ENCODE data around the gene FER. TPM values are rescaled to one million over a fixed set of nuclear protein-coding genes. Genes with fewer than 3 reads are reported as not detected.
"Not testable (repeated sequence)": the region's sequence is repeated elsewhere in the genome, so short reads cannot be mapped to it uniquely, and the experiment has no call there.

The FER gene
- total and polyA plus RNA-seq, 5 donors from 2014 or later, result 3.9 to 12.0 (median 5.9) TPM

DNA sequence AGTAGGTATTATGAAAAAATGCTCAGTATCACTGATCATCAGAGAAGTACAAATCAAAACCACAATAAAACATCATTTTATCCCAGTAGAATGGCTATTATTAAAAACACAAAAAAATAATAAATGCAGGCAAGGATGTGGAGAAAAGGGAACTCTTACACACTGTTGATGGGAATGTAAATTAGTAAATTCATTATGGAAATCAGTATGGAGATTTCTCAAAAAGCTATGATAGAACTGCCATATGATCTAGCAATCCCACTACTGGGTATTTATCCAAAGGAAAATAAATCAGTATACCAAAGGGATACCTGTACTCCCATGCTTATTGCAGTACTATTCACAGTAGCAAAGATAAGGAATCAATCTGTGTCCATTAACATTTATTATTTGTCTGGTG is 209.6 kb downstream of the FER start:
- Histone ChIP-seq H3K27ac (ENCODE audit: insufficient read depth, low read length, poor library complexity, severe bottlenecking) (no peak overlapping the region), H3K27me3 (ENCODE audit: control insufficient read depth, insufficient read depth, low read length) (no peaks in the 10 kb centered on the region), H3K4me1 (ENCODE audit: control insufficient read depth, insufficient read depth, low read length, poor library complexity, severe bottlenecking) (no peaks in the 10 kb centered on the region), H3K4me3 (ENCODE audit: low read depth, low read length) (no peak overlapping the region), H3K9me3 (ENCODE audit: control insufficient read depth in 2 of 2, low read length in 2 of 2) (no peaks in the 10 kb centered on the region), H3K36me3 (ENCODE audit: control insufficient read depth, insufficient read depth, low read length) (no peaks in the 10 kb centered on the region)
- Mint-ChIP-seq H3K4me1 (no peaks in the 10 kb centered on the region), H3K27me3 (no peaks in the 10 kb centered on the region), H3K36me3 (peaks cover 4% of the 10 kb centered on the region), H3K9me3 (no peaks in the 10 kb centered on the region), H3K4me3 (no peak overlapping the region), H3K27ac (no peak overlapping the region)
- DNase-seq (no peak), ATAC-seq (ENCODE audit: low read depth in 2 of 2) (no peak)

DNA sequence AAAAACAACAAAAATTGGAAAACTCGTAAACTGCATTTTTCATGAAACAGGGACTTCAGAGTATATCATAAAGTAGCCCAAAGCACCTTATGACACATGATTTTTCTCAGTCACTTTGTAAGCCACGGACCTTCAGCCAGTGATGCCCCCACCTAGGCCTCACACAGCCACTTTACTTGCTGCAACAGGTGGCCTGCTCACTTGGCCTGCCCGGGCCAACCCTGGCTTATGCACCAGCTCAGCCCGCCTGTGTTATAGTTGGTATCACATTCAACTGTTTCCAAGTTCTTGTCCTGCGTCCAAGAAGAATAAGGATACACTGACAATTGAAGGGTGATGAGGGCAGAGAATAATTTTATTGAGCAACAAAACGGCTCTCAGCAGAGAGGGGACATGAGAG is 219.2 kb downstream of the FER start:
- H3K27me3 Mint-ChIP-seq, result no peaks in the 10 kb centered on the region
- no peak for ATAC-seq (ENCODE audit: low read depth in 2 of 2)

DNA sequence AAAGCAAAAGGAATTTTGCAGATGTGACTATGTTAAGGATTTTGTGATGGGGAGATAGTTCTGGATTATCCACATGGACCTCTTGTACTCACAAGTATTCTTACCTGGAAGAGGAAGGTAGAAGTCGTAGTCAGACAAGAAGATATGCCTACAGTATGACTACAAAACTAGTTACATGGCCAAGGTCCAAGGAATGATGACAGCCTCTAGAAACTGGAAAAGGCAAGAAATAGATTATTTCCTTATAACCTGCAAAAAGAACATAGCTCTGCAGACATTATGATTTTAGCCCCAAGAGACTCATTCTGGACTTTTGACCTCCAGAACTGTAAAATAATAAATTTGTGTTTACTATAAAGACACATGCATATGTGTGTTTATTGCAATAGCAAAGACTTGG is 226.9 kb downstream of the FER start:
- Mint-ChIP-seq H3K27me3 (no peaks in the 10 kb centered on the region), H3K4me3 (no peak overlapping the region)

More for the DNA sequence above, 219.2 kb downstream of the FER start:
- no peaks in the 10 kb centered on the region for H3K9me3 ChIP-seq (ENCODE audit: control insufficient read depth in 2 of 2, low read length in 2 of 2)
- H3K36me3 ChIP-seq (ENCODE audit: control insufficient read depth, insufficient read depth, low read length), result no peaks in the 10 kb centered on the region
- H3K27me3 ChIP-seq (ENCODE audit: control insufficient read depth, insufficient read depth, low read length), result no peaks in the 10 kb centered on the region
- no peak overlapping the region for H3K4me3 Mint-ChIP-seq
- no peak for DNase-seq
- H3K4me3 ChIP-seq (ENCODE audit: low read depth, low read length), result no peak overlapping the region
- peaks cover 5% of the 10 kb centered on the region for H3K36me3 Mint-ChIP-seq
- no peak overlapping the region for H3K27ac ChIP-seq (ENCODE audit: insufficient read depth, low read length, poor library complexity, severe bottlenecking)
- H3K4me1 Mint-ChIP-seq, result no peaks in the 10 kb centered on the region
- H3K9me3 Mint-ChIP-seq, result no peaks in the 10 kb centered on the region
- no peaks in the 10 kb centered on the region for H3K4me1 ChIP-seq (ENCODE audit: control insufficient read depth, insufficient read depth, low read length, poor library complexity, severe bottlenecking)
- no peak overlapping the region for H3K27ac Mint-ChIP-seq

DNA sequence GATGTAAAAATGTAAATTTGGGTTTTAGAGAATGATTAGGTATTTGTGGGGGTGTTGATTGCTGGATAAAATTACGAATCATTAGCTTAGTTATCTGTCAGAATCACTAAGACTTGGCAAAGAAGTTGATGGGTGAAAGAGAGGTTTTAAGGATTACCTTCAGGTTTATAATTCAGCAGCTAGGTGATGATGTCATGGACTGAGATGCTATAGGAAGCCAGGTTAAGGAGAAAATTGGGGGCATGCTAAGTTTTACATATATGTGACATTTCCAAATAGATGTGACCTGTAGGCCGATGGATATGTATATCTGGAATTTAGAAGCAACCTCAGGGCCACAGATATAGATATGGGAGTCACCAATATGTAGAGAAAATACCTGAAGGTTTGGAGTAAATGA is 228.0 kb downstream of the FER start:
- Mint-ChIP-seq H3K4me3 (no peak overlapping the region), H3K4me1 (no peaks in the 10 kb centered on the region), H3K9me3 (no peaks in the 10 kb centered on the region), H3K27ac (no peak overlapping the region), H3K36me3 (peaks cover 11% of the 10 kb centered on the region), H3K27me3 (no peaks in the 10 kb centered on the region)
- DNase-seq (no peak), ATAC-seq (ENCODE audit: low read depth in 2 of 2) (no peak)
- H3K4me1 ChIP-seq (ENCODE audit: control insufficient read depth, insufficient read depth, low read length, poor library complexity, severe bottlenecking), result no peaks in the 10 kb centered on the region
- no peaks in the 10 kb centered on the region for H3K9me3 ChIP-seq (ENCODE audit: control insufficient read depth in 2 of 2, low read length in 2 of 2)
- no peaks in the 10 kb centered on the region for H3K27me3 ChIP-seq (ENCODE audit: control insufficient read depth, insufficient read depth, low read length)
- H3K36me3 ChIP-seq (ENCODE audit: control insufficient read depth, insufficient read depth, low read length), result no peaks in the 10 kb centered on the region
- no peak overlapping the region for H3K27ac ChIP-seq (ENCODE audit: insufficient read depth, low read length, poor library complexity, severe bottlenecking)
- no peak overlapping the region for H3K4me3 ChIP-seq (ENCODE audit: low read depth, low read length)

More for the DNA sequence above, 226.9 kb downstream of the FER start:
- H3K36me3 ChIP-seq (ENCODE audit: control insufficient read depth, insufficient read depth, low read length), result no peaks in the 10 kb centered on the region
- Mint-ChIP-seq H3K4me1 (no peaks in the 10 kb centered on the region), H3K9me3 (no peaks in the 10 kb centered on the region), H3K36me3 (peaks cover 6% of the 10 kb centered on the region), H3K27ac (no peak overlapping the region)
- H3K27me3 ChIP-seq (ENCODE audit: control insufficient read depth, insufficient read depth, low read length), result no peaks in the 10 kb centered on the region
- H3K27ac ChIP-seq (ENCODE audit: insufficient read depth, low read length, poor library complexity, severe bottlenecking), result no peak overlapping the region
- DNase-seq, result no peak
- no peak overlapping the region for H3K4me3 ChIP-seq (ENCODE audit: low read depth, low read length)
- H3K4me1 ChIP-seq (ENCODE audit: control insufficient read depth, insufficient read depth, low read length, poor library complexity, severe bottlenecking), result no peaks in the 10 kb centered on the region
- no peak for ATAC-seq (ENCODE audit: low read depth in 2 of 2)
- H3K9me3 ChIP-seq (ENCODE audit: control insufficient read depth in 2 of 2, low read length in 2 of 2), result no peaks in the 10 kb centered on the region

DNA sequence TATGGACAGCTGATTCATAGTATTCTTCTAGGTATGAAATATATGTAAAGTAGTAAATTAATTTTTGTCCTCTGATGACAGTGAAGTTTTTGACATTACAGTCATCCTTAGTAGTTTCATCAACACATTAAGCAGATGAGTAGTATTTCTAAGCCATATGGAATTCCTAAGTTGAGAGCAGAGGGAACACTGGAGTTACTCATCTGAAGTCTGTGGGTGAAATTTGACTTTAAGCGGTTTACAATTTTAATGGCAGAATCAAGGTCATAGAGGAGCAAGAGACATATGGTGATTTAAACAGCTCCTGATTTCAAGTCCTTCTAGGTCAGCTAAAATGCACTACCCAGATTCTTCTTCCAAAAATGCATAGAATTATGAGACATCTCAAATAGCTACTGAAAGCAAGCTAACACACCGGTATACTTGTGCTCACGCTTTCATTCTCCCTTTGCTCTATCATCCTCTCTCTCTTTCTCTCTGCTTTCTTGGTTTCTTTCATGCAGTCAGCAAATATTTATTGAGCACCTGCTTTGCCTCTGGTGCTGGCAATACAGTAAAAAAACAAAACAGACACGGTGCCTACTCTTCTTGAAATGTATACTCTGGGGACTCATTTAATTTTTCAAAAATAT is 235.9 kb downstream of the FER start:
- DNase-seq (no peak), ATAC-seq (ENCODE audit: low read depth in 2 of 2) (no peak)
- Histone ChIP-seq H3K4me3 (ENCODE audit: low read depth, low read length) (no peak overlapping the region), H3K36me3 (ENCODE audit: control insufficient read depth, insufficient read depth, low read length) (no peaks in the 10 kb centered on the region), H3K4me1 (ENCODE audit: control insufficient read depth, insufficient read depth, low read length, poor library complexity, severe bottlenecking) (no peaks in the 10 kb centered on the region), H3K27me3 (ENCODE audit: control insufficient read depth, insufficient read depth, low read length) (no peaks in the 10 kb centered on the region), H3K27ac (ENCODE audit: insufficient read depth, low read length, poor library complexity, severe bottlenecking) (no peak overlapping the region), H3K9me3 (ENCODE audit: control insufficient read depth in 2 of 2, low read length in 2 of 2) (no peaks in the 10 kb centered on the region)
- Mint-ChIP-seq H3K4me1 (no peaks in the 10 kb centered on the region), H3K27me3 (no peaks in the 10 kb centered on the region), H3K4me3 (no peak overlapping the region), H3K36me3 (peaks cover 5% of the 10 kb centered on the region), H3K27ac (no peak overlapping the region), H3K9me3 (peaks cover 0 to 6% (median 0%) of the 10 kb centered on the region in 7 donors)

DNA sequence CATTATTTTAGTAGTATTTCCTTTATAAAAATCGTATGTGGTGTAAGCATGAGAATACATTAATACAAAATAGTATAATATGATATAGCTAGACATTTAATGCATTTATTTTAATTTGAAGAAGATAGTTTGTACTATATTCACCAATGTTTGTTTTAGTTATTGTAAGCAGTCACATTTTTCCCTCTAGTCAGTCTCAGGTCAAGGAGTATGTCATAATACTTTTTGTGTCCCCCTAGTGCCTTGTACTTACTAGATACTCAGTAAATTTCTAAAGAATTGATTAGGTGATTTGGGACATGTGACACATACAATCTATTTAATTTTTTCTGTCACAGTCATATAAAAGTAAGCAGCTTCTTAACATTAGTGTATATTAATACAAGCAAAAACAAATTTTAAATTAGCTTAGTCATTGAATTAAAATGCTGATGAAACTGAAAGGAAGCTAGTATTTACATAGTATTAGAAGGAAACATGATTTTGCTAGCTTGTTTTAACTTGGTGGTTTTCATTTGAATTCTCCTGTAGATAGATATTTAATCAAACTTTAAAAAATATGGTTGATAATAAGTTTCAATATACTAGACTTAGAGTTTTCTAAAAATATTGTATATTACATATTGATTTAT is 242.2 kb downstream of the FER start:
- Mint-ChIP-seq H3K36me3 (peaks cover 6% of the 10 kb centered on the region), H3K4me1 (no peaks in the 10 kb centered on the region), H3K27ac (no peak overlapping the region), H3K4me3 (no peak overlapping the region), H3K27me3 (no peaks in the 10 kb centered on the region), H3K9me3 (peaks cover 0 to 15% (median 8%) of the 10 kb centered on the region in 7 donors)
- Histone ChIP-seq H3K36me3 (ENCODE audit: control insufficient read depth, insufficient read depth, low read length) (no peaks in the 10 kb centered on the region), H3K4me1 (ENCODE audit: control insufficient read depth, insufficient read depth, low read length, poor library complexity, severe bottlenecking) (no peaks in the 10 kb centered on the region), H3K9me3 (ENCODE audit: control insufficient read depth in 2 of 2, low read length in 2 of 2) (no peaks in the 10 kb centered on the region), H3K27ac (ENCODE audit: insufficient read depth, low read length, poor library complexity, severe bottlenecking) (no peak overlapping the region), H3K4me3 (ENCODE audit: low read depth, low read length) (no peak overlapping the region), H3K27me3 (ENCODE audit: control insufficient read depth, insufficient read depth, low read length) (no peaks in the 10 kb centered on the region)
- DNase-seq (no peak), ATAC-seq (ENCODE audit: low read depth in 2 of 2) (no peak)

DNA sequence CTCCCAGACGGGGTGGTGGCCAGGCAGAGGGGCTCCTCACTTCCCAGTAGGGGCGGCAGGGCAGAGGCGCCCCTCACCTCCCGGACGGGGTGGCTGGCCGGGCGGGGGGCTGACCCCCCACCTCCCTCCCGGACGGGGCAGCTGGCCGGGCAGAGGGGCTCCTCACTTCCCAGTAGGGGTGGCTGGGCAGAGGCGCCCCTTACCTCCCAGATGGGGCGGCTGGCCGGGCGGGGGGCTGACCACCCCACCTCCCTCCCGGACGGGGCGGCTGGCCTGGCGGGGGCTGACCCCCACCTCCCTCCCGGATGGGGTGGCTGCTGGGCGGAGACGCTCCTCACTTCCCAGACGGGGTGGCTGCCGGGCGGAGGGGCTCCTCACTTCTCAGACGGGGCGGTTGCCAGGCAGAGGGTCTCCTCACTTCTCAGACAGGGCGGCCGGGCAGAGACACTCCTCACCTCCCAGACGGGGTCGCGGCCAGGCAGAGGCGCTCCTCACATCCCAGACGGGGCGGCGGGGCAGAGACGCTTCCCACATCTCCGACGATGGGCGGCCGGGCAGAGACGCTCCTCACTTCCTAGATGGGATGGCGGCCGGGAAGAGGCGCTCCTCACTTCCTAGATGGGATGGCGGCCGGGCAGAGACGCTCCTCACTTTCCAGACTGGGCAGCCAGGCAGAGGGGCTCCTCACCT is 244.8 kb downstream of the FER start:
- peaks cover 12% of the 10 kb centered on the region for H3K36me3 Mint-ChIP-seq
- H3K4me1 ChIP-seq (ENCODE audit: control insufficient read depth, insufficient read depth, low read length, poor library complexity, severe bottlenecking); H3K27ac Mint-ChIP-seq; H3K27me3 Mint-ChIP-seq; H3K4me3 ChIP-seq (ENCODE audit: low read depth, low read length); H3K27me3 ChIP-seq (ENCODE audit: control insufficient read depth, insufficient read depth, low read length); H3K36me3 ChIP-seq (ENCODE audit: control insufficient read depth, insufficient read depth, low read length); H3K27ac ChIP-seq (ENCODE audit: insufficient read depth, low read length, poor library complexity, severe bottlenecking); H3K4me1 Mint-ChIP-seq; ATAC-seq (ENCODE audit: low read depth in 2 of 2); DNase-seq; H3K9me3 ChIP-seq (ENCODE audit: control insufficient read depth in 2 of 2, low read length in 2 of 2); H3K4me3 Mint-ChIP-seq: not testable (repeated sequence)
- H3K9me3 Mint-ChIP-seq, result peaks cover 0 to 13% (median 9%) of the 10 kb centered on the region in 7 donors
